Stomach (tissue), 4 donors: ENCODE results near the gene USP34.

Experiments used
- POLR2A ChIP-seq, 4 donors: fragments of 450-650 bp; IDR thresholded peaks; one replicate each; pipeline ENCODE4 v1.6.1; 2016; ENCODE audit warnings: antibody characterized with exemption in 4 of 4, control low read depth in 2 of 4, mild to moderate bottlenecking in 1 of 4, moderate library complexity in 1 of 4
- POLR2AphosphoS5 ChIP-seq, 3 donors: sonication (generic); formaldehyde crosslinking; IDR thresholded peaks; one replicate each; pipeline ENCODE4 v1.6.1; 2016; ENCODE audit warnings: antibody characterized with exemption in 3 of 3
- TF ChIP-seq, protein P1 (sequence below), 7 experiments: fragments of 450-650 bp in 4 of 7; fragments of 200-600 bp in 3 of 7; sonication (generic) in 3 of 7; IDR thresholded peaks; one replicate each; pipeline ENCODE4 v1.5.1; 2016 to 2019; ENCODE audit warnings: antibody characterized with exemption in 7 of 7, control low read depth in 2 of 7, mild to moderate bottlenecking in 1 of 7

DNA sequence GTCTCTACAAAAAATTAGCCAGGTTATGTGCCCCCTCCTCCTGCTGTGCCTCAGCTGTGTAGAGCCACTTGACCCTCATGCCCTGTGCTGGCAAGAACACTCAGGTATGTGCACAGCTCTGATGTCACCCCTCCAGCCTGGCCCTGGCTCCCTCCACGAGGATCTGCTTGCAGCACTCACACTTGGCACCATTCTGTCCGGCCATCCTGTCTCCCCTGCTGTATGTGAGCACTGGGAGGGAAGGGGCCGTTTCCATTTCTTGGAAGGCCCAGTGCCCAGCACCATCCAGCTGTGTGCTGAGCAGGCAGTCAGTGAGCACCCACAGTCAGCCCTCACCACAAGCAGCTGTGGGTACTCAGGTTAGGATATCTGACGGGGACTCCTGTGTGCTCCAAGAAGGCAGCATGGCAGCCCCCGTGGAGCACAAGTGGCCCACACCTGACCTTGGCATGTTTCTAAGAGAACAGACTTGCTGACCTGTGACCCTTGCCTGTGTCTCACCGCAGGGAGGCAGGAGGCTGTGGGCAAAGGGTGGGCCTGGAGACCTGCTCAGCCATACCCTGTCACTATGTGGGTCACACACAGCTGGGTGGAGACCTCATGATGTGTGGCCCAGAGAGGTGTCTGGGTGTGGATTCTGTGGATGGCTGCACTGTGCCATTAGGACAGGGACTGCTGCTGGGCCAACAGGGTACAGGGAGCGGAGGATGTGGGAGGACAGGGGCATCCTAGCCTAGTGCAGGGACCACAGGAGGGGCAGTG lies 31.5 kb downstream of the USP34 start:
- TF ChIP-seq, protein P1, sequence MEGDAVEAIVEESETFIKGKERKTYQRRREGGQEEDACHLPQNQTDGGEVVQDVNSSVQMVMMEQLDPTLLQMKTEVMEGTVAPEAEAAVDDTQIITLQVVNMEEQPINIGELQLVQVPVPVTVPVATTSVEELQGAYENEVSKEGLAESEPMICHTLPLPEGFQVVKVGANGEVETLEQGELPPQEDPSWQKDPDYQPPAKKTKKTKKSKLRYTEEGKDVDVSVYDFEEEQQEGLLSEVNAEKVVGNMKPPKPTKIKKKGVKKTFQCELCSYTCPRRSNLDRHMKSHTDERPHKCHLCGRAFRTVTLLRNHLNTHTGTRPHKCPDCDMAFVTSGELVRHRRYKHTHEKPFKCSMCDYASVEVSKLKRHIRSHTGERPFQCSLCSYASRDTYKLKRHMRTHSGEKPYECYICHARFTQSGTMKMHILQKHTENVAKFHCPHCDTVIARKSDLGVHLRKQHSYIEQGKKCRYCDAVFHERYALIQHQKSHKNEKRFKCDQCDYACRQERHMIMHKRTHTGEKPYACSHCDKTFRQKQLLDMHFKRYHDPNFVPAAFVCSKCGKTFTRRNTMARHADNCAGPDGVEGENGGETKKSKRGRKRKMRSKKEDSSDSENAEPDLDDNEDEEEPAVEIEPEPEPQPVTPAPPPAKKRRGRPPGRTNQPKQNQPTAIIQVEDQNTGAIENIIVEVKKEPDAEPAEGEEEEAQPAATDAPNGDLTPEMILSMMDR (IDR thresholded peaks at IDR 0.05), result no peak
- TF ChIP-seq POLR2A (IDR thresholded peaks at IDR 0.05) (no peak), POLR2AphosphoS5 (IDR thresholded peaks at IDR 0.05) (no peak)
